Right renal cortex interstitium (tissue), 3 donors: ENCODE results near the gene LRBA. TPM values are rescaled to one million over a fixed set of nuclear protein-coding genes. Genes with fewer than 3 reads are reported as not detected.

Source experiments
- DNase-seq, 3 donors: peaks; one replicate each; pipeline ENCODE4 v3.0.0-alpha.2; 2013; ENCODE audit warnings: low read depth in 3 of 3, low spot score in 2 of 3
- polyA plus RNA-seq, 3 donors: library from polyadenylated mRNA; unstranded; fragments of 120-200 nt; gene quantifications; one replicate each; pipeline ENCODE4 v1.2.1, GENCODE V29; 2013; ENCODE audit not compliant: insufficient read length in 3 of 3

LRBA gene
- polyA plus RNA-seq, 3 donors: 73.2 to 74.5 (median 73.8) TPM

DNA sequence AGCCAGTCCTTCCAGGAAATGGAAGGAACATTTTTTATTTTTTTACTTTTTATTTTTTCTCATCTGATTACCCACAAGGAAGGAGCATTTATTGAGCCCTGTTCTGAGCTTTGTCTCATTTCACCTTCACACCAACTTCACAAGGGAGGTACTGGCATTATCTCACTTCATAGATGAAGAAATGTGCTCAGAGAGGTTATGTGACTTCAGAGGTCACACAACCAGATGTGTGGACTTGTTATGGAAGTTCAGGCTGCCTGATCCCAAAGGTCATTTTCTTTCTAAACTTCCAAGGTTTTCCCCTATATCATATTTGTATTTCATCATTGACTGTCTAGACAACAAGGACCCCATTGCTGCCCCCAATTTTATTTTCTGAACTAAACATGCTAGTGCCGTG is 776.5 kb downstream of the LRBA start:
- DNase-seq: no peak

DNA sequence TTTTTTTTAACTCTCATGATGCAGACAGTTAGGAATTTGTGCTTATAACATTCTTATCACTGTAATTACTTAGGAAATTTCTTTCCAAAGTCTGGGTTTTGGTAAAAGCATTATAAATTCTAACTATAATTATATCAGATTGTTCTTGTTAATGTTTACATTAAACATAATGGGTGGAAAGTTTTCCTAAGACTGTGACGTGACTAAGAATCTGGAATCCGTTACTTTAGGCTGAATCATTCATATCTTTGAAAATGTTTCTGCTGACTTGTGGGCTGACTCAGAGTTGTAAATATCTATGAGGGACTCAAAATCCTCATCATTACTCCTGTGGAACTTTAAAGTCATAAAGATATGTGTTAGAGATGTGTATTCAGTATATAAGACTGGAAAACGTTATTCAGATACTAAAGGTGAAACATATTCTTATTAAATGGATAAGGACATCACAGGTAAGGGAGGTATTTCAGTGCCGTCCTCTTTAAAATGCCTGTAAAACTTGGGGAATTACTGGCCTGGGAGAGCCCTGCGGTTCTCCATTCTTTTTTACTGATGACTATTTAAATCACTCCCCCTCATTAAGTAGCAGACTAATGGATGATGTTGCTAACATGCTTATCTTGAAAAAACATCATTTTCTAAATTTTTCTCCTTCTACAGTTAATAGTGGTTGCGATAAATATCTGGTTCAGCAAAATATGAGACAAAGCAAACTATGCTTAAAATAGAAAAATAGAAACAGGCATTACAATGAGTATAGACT is 777.8 kb downstream of the LRBA start:
- no peak for DNase-seq

DNA sequence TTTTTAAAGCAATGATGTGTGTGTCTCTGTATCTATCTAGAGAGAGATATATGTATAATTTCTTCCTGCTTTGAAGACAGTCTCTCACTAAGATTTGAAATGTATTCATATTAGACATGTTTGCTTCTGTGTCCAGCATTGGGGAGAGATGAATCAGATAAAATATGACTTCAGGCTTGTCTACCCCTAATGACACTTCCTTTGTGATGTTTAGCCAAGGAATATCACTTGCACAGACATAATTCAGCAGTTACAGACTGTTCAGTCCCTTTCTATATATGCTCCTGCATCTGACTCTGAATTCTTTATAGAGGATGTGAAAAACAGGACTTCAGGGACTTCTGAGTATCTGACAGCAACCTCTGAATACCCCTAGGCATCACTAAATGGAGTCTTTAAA is 778.5 kb downstream of the LRBA start:
- DNase-seq: no peak

DNA sequence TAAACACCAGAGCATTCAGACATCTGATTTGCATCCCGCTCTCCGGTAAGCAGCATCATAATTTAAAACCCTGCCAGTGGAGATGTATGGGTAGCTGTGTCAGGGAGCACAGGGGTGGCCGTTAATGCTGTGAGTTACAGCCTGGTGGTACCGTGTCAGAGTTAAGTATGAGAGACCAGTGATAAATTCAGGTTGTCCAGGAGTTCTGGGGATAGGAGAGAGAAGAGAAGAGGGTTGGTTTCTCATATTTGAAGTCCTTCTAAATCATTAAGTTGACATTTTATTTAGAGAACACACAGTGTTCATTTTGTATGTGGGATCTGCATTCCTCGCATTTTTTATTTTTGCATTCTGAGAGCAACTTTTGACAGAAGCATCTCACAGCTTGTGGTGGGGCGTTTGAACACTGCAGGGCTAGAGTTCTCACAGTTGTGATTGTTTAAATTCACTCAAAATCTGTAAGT is 779.2 kb downstream of the LRBA start:
- no peak for DNase-seq

DNA sequence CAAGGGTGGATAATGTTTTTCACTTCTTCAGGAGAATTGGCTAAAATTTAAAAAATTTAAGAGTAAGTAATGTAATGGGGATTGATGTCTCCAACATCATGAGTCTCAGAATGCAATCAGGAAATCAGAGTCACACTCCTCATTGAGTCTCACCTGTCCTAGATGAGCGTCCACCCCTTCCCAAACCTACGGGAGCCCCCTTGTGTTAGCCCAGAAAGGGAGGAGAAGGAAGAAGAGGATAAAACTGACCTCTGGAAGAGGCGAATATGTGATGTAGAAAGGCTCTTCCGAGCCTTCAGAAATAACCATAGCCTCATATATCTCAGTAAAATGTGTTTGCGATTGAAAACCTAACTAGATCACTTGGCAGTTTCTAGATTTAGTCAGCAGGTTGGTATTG is 779.8 kb downstream of the LRBA start:
- DNase-seq: no peak

DNA sequence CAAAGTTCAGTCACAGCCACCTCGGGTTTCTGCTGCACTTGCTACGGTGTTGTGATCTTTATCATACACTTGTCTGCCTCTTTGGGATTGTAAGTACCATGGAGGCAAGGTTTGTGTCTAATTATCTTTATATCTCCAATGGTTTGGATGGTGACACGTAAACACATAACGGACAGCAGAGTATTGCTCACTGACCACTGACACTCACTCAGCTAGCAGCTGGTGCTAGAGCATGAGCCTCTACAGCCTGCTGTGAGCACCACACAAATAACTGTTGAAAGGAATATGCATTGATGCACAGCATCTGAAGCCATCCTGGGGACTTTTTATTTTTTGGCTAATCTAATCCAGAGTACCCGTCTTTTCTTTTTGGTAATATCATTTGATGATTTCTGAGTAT is 780.8 kb downstream of the LRBA start:
- DNase-seq: no peak

DNA sequence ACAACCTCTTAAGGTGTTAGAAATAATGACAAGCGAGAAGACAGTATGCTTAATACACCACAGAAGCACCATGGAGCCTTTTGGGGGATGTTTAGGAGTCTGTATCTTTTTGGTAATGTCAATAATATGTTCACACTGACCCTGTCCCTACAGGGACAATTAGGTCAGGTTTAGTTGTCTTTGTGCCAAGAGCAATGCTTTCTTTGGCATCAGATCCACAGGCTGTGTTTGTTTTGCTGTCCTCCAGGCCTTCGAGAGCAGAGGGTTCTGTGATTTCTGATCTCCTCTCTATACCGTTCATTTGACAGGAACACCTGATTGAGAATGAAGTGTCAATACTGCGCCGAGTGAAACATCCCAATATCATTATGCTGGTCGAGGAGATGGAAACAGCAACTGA is 783.1 kb downstream of the LRBA start:
- DNase-seq: no peak

DNA sequence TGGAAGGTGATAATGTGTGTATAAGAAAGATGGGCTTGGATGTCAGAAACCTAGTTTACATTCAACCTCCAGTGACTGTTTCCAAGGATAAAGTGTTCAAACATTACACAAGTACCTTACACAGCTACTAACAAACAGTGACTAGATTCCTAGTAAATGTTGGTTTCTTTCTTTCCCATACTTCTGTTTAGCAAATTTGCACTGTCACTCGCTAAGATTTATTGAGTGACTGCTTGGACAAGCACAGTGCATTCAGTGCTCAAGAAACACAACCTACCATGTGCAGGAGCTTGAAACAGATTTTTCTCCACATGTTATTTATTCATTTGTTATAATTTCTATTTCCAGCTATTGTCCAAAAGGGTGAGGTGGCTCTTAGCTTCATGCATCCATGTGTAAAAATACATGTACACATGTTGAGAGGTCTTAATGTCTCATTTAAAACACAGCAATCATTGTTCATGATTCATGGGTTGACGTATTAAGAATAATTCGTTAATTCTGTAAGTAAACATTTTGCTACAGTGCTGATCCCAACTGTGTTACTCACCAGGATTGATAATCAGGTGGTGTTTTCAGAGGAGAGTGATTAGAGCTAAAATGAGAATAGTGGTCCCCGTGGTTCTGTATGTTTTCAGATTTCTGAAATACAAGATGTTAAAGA is 783.8 kb downstream of the LRBA start:
- no peak for DNase-seq

DNA sequence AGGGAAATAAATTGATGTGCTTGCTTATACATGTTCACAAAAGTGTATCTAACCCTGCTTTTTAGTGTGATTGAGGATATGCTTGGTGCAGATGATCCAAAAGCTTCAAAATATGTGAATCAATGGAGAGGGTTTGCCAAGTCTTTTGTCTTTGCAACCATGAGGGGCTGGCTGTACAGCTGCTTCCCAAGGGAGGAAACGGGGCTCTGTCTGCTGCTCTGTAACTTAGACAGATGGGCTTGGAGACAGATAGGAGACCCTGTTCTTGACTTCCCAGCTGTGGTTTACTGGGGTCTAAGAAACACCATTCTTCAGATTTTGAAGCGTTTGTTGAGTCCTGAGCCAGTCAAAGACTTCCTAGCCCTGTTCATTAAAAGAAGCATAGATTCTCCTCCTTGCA is 784.5 kb downstream of the LRBA start:
- DNase-seq: no peak

DNA sequence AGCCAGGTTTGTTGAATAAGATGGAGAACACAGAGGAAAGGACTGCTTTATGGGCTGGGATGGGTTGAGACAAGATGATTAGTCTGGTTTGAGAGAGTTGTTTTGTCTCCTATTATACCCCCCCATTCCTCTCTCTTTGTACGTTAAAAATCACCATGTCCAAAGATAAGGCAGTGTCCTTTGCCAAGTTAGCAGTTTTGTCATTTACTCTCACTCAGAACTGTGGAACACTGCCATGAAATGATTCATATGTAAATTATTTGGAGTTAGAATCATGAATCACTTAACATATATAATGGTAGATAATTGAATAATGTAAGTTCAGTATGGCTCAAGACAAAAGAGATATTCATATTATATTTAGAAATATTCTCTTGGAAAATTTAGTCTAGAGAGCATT is 785.6 kb downstream of the LRBA start:
- no peak for DNase-seq

DNA sequence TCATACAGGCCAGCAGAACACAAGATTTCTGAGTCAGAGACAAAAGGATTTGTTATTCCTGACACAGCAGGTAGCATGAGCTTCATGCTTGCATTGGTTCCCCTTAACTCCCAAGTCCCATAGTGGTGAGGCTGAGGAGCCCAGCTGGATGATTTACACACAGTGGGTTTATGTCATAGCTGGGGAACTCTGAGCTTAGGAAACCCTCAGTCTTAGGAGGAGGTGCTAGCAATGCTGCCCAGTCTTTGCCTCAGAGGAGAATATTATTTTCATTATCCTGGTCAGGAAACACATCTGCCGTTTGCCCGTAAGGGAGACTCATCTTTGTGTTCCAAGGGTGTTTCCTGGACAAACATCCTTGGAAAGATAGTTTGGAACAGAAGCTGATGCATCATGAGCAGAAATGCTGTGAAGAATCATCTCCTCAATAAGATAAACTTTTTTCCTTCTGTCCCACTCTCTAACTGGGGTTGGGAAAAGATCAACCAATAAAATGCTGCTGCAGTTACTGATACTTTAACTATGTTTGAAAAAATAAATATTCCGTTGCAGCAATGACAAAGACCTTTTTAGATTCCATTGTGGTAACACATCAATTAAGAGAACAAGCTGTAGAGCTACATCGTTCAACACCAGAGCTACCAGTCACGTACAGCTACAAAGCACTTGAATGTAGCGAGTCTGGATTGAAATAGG is 790.0 kb downstream of the LRBA start:
- no peak for DNase-seq

DNA sequence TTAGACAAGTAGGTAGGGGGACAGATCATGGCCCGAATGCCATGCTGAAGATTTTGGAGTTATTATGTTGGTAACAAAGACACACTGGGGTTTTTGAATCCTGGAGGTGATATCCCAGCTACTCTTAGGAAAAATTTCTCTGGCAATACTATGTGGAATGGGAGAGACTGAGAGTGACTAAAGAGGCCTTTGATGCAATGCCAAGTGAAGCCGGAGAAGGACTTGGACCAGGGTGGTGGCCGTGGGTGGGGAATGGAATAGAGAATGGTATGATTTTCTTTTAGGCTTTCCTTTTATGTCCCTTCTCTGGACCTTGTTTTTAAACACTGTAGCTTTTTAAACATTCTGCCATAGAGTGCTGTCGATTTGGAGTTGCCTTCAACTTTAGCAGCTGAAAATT is 795.2 kb downstream of the LRBA start:
- DNase-seq: no peak

DNA sequence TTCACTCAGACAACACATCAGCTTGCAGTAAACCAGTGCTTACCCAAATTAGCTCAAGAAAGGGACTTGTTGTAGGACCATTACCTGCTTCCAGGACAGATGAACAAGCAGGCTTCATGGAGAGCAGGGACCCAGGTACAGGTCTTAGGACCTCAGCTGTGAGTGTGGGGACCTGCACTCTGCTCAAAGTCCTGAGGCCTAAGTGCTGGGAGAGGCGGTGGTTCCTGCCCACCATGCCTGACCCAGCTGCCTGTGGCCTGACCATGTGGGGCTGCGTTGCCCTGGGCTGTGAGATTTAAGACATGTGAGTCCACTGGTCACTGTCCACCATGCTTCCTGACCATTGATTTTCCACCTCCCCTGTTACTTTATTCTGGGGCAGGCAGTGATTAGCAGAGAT is 796.6 kb downstream of the LRBA start:
- DNase-seq: no peak

DNA sequence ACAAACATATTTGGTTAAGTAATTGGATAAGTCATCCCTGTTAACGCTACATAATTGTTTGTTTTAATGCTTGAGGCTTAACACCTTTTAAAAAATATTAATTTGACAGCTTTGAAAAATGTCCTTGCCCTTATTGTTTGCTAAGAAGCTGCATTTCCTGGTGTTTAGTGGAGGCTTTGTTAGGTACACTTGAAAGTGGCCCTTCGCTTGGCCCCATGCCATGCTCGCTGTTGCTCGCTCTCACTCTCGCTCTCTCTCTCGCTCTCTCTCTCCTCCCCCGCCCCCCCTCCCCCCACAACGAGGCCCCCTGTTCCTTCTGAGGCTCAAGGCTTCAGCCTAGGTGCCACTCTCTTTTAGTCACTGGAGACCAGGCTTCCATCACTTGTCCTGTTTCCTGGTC is 797.3 kb downstream of the LRBA start:
- no peak for DNase-seq

DNA sequence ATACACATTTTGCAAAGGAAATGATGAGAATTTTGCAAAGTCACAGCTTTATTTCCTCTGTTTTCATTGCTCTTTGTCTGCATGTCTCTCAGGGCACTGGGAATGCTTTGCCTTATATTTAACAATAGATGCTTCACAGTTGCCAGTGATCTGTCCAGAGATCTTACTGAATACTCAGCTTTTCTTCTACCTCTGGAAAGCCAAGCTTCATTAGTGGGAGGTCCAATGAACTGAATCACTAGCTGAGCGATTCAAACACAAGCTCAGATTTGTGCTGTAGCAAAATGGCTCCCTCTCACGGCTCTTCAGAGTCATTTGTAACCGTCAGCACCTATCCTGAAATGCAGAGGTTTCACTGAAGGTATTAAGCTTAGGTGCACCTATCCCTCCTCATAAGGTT is 797.9 kb downstream of the LRBA start:
- no peak for DNase-seq

DNA sequence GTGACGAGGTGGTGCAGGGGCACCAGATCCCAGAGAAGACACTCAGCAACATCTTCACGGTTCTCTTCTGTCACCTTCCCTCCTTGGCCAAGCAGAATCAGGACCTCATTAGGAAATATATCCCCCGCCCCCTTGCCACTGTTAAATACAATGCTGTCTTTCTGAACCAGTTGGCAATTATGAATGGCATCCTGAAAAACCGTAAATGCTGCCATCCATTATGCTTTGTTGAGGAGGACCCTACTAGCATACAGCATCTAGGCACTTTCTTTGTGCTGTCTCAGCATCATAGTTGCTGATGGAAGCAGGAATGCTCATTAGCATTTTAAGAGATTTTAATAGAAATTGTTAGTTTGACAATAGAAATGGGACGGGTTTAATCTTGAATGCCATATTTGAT is 798.4 kb downstream of the LRBA start:
- DNase-seq: no peak

DNA sequence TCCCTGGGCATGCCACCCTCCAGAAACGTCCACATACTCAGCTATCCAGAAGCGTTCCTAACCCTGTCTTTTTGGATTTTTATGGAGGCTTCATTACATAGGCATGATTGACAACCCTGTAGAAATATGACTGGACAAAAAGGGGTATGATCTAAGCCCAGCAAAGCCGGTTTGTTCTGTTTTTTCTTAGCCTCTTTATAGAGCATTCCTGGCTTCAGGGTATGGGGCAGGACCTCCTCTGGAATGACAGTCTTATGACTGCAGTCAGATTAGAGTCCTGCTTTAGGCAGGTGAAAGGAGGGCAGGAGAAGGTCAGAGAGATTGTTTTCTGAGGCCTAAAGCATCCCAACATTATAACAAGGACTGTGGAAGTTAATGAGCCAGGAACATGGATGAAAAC is 799.5 kb downstream of the LRBA start:
- no peak for DNase-seq

Other genes with a start within 250 kb of the LRBA start
- 1,000 to 10,000 TPM; 4,451 to 4,908 (median 4,555) TPM for gene RPS3A, start 84.3 kb upstream of the LRBA start, polyA plus RNA-seq